MCF 10A (cell line): Measurements from ENCODE around the gene TCF12. TPM values are rescaled to one million over a fixed set of nuclear protein-coding genes. Genes with fewer than 3 reads are reported as not detected.

Source experiments
- BruUV-seq: library from RNA; stranded (reverse); fragments of 400-500 nt; replicated peaks from 2 replicates; lab custom pipeline; 2021; lab: Mats Ljungman, UMichigan
- CTCF ChIA-PET: fragments of 300-600 bp; sonication (Branson Sonifier 250); formaldehyde crosslinking; extraction: SDS; loops from one replicate; lab custom pipeline; 2021; ENCODE audit warnings: antibody characterized with exemption, inconsistent platforms; lab: Yijun Ruan, JAX
- POLR2A ChIA-PET: fragments of 300-600, 350-650 bp; sonication (Branson Sonifier 250); formaldehyde crosslinking; extraction: SDS; loops from one replicate; lab custom pipeline; 2020; ENCODE audit warnings: antibody characterized with exemption, inconsistent platforms; lab: Yijun Ruan, JAX
- DNase-seq: peaks from one replicate; pipeline ENCODE4 v3.0.0-alpha.2; 2018; ENCODE audit not compliant: unreplicated experiment
- H3K27ac Mint-ChIP-seq: one replicate; pipeline ENCODE4 v1.8.0; 2022; ENCODE audit warnings: mild to moderate bottlenecking, low read depth, mixed read lengths; ENCODE audit not compliant: unreplicated experiment
- H3K27me3 Mint-ChIP-seq: one replicate; pipeline ENCODE4 v1.8.0; 2022; ENCODE audit warnings: mixed read lengths; ENCODE audit not compliant: insufficient read depth, unreplicated experiment
- H3K36me3 Mint-ChIP-seq: one replicate; pipeline ENCODE4 v1.8.0; 2022; ENCODE audit warnings: mild to moderate bottlenecking, moderate library complexity, mixed read lengths; ENCODE audit not compliant: insufficient read depth, unreplicated experiment
- H3K4me1 Mint-ChIP-seq: one replicate; pipeline ENCODE4 v1.8.0; 2022; ENCODE audit warnings: mixed read lengths; ENCODE audit not compliant: insufficient read depth, unreplicated experiment
- H3K4me3 Mint-ChIP-seq: one replicate; pipeline ENCODE4 v1.8.0; 2022; ENCODE audit warnings: mild to moderate bottlenecking, moderate library complexity, mixed read lengths; ENCODE audit not compliant: unreplicated experiment
- H3K9me3 Mint-ChIP-seq: one replicate; pipeline ENCODE4 v1.8.0; 2022; ENCODE audit warnings: mixed read lengths; ENCODE audit not compliant: unreplicated experiment
- CTCF ChIP-seq: fragments of 200-600 bp; IDR thresholded peaks from one replicate; pipeline ENCODE4 v1.8.0; 2022; ENCODE audit warnings: antibody characterized with exemption, mild to moderate bottlenecking; ENCODE audit not compliant: unreplicated experiment
- intact Hi-C: fragments of 100-400 bp; cut with micrococcal nuclease; formaldehyde crosslinking; loops from 2 replicates; pipeline ENCODE4 v1.14.1; 2022
- total RNA-seq: library from RNA; stranded (reverse); gene quantifications from 2 replicates; pipeline ENCODE4 v1.2.3, GENCODE V29; 2022

Gene TCF12
- total RNA-seq, 1 experiment from 2014 or later, result 140 TPM

GRCh38 chr15:57102858-57103257, 184.4 kb downstream of the TCF12 start:
- Mint-ChIP-seq H3K9me3 (no peaks in the 10 kb centered on the region), H3K4me1 (peaks cover 7% of the 10 kb centered on the region), H3K27me3 (no peaks in the 10 kb centered on the region), H3K4me3 (no peak overlapping the region), H3K27ac (no peak overlapping the region), H3K36me3 (peaks cover 13% of the 10 kb centered on the region)
- TF ChIP-seq CTCF, result no peak
- intact Hi-C loops, result no loop called here
- BruUV-seq, result no TSS peak
- CTCF ChIA-PET, result interaction anchor here (0.7 to 1.2 kb wide), 3 partner anchors 29 to 36 kb away, joined by 3 to 4 read pairs (median 3); no protein-coding TSS in a partner anchor
- POLR2A ChIA-PET, result interaction anchor here (0.6 to 1.4 kb wide), 2 partner anchors 20 to 87 kb away, joined by 3 read pairs; no protein-coding TSS in a partner anchor
- DNase-seq, result no peak

- intact Hi-C loops, result no loop called here
- DNase-seq, result no peak
- TF ChIP-seq CTCF, result no peak
- Mint-ChIP-seq H3K36me3 (peaks cover 14% of the 10 kb centered on the region), H3K4me1 (no peaks in the 10 kb centered on the region), H3K27ac (no peak overlapping the region), H3K9me3 (no peaks in the 10 kb centered on the region), H3K4me3 (no peak overlapping the region), H3K27me3 (no peaks in the 10 kb centered on the region)
- ChIA-PET POLR2A (no interaction called here), CTCF (no interaction called here)
- BruUV-seq, result no TSS peak
Measured at GRCh38 chr15:57108296-57108695, 189.9 kb downstream of the TCF12 start.

- no TSS peak for BruUV-seq
- ChIA-PET POLR2A (no interaction called here), CTCF (interaction anchor here (0.7 kb wide), 2 partner anchors 14 to 74 kb away, joined by 3 read pairs; no protein-coding TSS in a partner anchor)
- no peak overlapping the region for H3K27ac Mint-ChIP-seq
- no peaks in the 10 kb centered on the region for H3K27me3 Mint-ChIP-seq
- intact Hi-C loops, result no loop called here
- H3K9me3 Mint-ChIP-seq, result no peaks in the 10 kb centered on the region
- H3K4me1 Mint-ChIP-seq, result no peaks in the 10 kb centered on the region
- TF ChIP-seq CTCF, result no peak
- no peak overlapping the region for H3K4me3 Mint-ChIP-seq
- peaks cover 14% of the 10 kb centered on the region for H3K36me3 Mint-ChIP-seq
- no peak for DNase-seq
Measured at GRCh38 chr15:57109005-57109404, 190.6 kb downstream of the TCF12 start.

GRCh38 chr15:57111002-57111401, 192.6 kb downstream of the TCF12 start:
- DNase-seq, result no peak
- intact Hi-C loops, result no loop called here
- no peaks in the 10 kb centered on the region for H3K27me3 Mint-ChIP-seq
- H3K36me3 Mint-ChIP-seq, result peaks cover 6% of the 10 kb centered on the region
- no peaks in the 10 kb centered on the region for H3K9me3 Mint-ChIP-seq
- POLR2A ChIA-PET, result interaction anchor here (0.6 to 1.8 kb wide), 2 partner anchors 13 to 19 kb away, joined by 3 read pairs; no protein-coding TSS in a partner anchor
- H3K4me1 Mint-ChIP-seq, result no peaks in the 10 kb centered on the region
- no peak for TF ChIP-seq CTCF
- BruUV-seq, result no TSS peak
- CTCF ChIA-PET, result interaction anchor here (0.8 kb wide), 1 partner anchor 102 kb away, joined by 3 read pairs; no protein-coding TSS in a partner anchor
- H3K4me3 Mint-ChIP-seq, result no peak overlapping the region
- no peak overlapping the region for H3K27ac Mint-ChIP-seq
